Measurements from ENCODE around the gene CFAP74. TPM values are rescaled to one million over a fixed set of nuclear protein-coding genes. Genes with fewer than 3 reads are reported as not detected.

The CFAP74 gene, protein sequence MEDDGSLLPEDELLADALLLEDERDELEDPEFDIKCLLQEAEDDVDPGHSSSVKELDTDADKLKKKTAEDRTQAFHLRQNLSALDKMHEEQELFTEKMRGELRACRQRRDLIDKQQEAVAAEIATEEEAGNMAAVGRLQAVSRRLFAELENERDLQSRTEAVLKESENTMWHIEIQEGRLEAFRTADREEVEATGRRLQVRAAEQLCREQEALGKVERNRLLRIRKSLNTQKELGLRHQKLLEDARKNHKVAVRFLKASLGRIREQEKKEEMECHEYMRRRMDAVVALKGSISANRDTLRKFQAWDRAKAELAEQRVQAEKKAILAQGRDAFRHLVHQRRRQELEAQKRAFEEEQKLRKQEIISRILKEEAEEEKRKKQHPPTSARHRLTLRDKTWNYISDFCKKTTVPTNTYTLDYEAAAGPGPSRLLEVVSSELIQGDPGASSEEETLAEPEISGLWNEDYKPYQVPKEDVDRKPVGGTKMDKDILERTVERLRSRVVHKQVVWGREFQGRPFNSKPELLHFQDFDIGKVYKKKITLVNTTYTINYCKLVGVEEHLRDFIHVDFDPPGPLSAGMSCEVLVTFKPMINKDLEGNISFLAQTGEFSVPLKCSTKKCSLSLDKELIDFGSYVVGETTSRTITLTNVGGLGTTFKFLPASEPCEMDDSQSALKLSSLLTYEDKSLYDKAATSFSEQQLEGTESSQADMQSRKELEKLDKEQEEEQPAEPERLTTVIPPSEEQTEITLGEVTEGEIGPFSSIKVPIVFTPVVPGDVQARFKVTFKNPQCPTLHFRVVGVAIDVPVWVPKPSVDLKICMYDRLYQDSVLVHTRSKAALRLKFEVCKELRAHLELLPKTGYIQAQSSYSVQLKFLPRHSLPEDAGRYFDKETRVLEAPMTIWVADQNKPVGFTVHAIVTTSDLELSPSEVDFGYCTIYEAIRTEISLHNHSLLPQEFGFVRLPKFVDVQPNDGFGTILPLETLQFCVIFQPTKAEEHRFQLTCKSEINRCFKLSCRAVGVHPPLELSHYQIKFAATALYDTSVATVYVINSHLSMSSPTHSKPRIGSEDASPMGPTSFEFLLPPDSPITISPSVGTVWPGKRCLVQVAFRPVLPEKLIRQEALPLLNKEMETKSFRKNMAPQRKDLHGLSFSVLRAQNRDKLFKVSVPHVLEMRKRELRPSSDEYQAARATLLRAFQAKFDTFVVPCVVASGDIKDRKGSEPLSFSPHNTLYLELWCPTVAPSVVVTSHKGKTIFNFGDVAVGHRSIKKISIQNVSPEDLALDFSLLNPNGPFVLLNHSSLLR (N-terminal part only)
- total RNA-seq = not detected

DNA sequence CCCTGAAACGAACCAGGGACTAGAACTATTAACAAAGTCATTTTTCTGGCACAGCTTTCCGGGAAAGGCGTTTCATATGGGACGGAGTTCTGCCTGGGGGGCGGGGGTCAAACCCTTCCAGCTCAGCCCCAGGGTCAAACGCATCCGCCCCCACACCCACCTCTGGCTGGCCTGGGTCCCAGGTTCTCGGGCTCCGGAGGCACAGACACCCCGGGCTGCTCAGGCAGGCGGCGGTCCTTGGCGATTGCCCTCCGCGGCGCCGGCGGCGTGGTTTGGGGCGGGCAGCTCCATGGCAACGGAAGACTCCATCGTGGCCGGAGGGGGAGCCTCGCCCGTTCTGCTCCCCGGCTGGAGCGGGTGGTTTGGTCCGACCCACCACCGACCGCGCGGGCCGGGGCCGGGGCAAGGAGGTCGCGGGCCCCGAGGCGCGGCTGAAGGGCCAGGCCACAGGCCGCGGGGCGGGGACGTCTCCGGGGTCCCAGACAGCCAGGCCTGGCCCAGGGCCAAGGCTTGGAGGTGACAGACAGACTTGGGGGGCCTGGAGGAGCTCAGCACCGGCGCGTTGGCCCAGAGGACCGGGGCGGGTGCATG is at the start of gene CFAP74:
Gene CFAP74 (minus strand): TSS at position 246 of the 591 bp plus-strand sequence. CDS start 12,830 bp downstream, outside the sequence.
- TF ChIP-seq, protein P1, sequence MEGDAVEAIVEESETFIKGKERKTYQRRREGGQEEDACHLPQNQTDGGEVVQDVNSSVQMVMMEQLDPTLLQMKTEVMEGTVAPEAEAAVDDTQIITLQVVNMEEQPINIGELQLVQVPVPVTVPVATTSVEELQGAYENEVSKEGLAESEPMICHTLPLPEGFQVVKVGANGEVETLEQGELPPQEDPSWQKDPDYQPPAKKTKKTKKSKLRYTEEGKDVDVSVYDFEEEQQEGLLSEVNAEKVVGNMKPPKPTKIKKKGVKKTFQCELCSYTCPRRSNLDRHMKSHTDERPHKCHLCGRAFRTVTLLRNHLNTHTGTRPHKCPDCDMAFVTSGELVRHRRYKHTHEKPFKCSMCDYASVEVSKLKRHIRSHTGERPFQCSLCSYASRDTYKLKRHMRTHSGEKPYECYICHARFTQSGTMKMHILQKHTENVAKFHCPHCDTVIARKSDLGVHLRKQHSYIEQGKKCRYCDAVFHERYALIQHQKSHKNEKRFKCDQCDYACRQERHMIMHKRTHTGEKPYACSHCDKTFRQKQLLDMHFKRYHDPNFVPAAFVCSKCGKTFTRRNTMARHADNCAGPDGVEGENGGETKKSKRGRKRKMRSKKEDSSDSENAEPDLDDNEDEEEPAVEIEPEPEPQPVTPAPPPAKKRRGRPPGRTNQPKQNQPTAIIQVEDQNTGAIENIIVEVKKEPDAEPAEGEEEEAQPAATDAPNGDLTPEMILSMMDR (IDR thresholded peaks at IDR 0.05) = no peak
- H3K4me1 ChIP-seq = no peaks in the 10 kb centered on the region
- peaks cover 5 to 6% of the 10 kb centered on the region in 2 donors for H3K27me3 ChIP-seq
- peak within 1 kb of the TSS in 1 of 2 donors; percentile 16 for H3K4me3 ChIP-seq
- no peak for DNase-seq (ENCODE audit: low spot score)
- no peaks in the 10 kb centered on the region for H3K9me3 ChIP-seq
- no peaks in the 10 kb centered on the region for H3K36me3 ChIP-seq
- H3K27ac ChIP-seq = no peak within 1 kb of the TSS

DNA sequence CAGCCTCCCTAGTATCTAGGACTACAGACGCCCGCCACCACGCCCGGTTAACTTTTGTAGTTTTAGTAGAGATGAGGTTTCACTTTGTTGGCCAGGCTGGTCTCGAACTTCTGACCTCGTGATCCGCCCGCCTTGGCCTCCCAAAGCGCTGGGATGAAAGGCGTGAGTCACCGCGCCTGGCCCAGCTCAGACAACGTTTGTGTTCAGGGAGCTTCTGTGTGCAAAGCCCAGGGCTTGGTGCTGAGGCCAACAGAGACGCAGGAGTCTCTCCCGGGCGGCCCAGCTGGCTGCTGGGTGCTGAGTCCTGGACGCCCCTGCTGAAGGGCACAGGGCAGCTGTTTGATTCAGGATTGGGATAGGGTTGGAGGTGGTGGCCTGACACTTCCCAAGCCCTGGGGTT is 49.6 kb upstream of the CFAP74 start:
- DNase-seq (ENCODE audit: low spot score) = no peak
- Histone ChIP-seq H3K9me3 (no peaks in the 10 kb centered on the region), H3K27ac (peak overlapping the region; percentile 77 to 79), H3K4me1 (peaks cover 0 to 23% of the 10 kb centered on the region in 2 donors), H3K36me3 (no peaks in the 10 kb centered on the region), H3K4me3 (no peak overlapping the region), H3K27me3 (no peaks in the 10 kb centered on the region)
- TF ChIP-seq, protein P1 (IDR thresholded peaks at IDR 0.05) = no peak

DNA sequence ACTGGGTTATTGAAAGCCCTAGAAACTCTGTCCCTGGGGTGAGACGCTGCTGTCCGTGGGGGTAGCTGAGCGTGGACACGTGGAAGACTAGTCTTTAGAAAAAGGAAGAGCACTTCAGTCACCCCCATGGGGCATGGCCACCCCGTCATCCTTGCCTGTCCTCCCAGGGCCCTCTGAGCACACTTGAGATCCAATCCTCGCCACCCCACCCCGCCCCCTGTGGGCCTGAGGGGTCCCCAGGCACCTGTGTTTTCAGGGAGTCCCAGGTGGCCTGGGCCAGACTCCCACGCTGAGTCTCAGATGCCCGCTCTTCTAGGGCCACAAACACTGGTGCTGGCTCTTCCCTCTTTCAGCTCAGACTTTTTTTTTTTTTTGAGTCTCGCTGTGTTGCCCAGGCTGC is 49.2 kb upstream of the CFAP74 start:
- Histone ChIP-seq H3K27ac (no peak overlapping the region), H3K27me3 (no peaks in the 10 kb centered on the region), H3K4me1 (peaks cover 0 to 23% of the 10 kb centered on the region in 2 donors), H3K9me3 (no peaks in the 10 kb centered on the region), H3K36me3 (no peaks in the 10 kb centered on the region), H3K4me3 (no peak overlapping the region)
- DNase-seq (ENCODE audit: low spot score) = no peak
- TF ChIP-seq, protein P1 (IDR thresholded peaks at IDR 0.05) = no peak

DNA sequence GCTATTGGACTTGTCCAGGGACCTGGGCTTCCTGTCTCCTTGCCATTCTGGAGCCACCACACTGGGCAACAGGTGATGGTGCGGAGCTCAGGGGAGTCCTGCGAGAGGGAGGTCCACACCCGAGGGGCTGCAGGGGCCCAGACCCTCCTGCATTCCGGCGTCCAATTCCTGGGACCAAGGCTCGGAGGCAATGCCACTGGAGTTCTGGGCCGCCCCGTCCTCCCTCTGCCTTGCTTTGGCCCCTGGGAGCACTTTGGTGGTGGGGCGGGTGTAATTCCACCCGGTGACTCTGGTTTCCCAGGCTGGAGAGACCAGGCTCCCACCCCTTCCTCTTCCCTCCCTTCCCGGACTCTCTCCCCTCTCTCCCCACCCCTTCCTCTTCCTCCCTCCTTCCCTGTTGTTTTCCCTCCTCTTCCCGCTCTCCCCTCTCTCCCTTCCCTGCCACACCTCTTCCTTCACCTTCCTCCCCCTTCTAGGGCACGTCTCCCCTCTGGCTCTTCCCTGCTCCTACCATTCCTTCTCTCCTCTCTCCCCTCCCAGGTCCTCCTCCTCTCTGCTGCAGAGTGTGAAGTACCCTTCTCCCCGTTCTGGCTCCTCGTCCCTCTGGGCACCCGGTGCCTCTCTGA is 48.6 kb upstream of the CFAP74 start:
- DNase-seq (ENCODE audit: low spot score) = no peak
- H3K27ac ChIP-seq = no peak overlapping the region
- H3K36me3 ChIP-seq = no peaks in the 10 kb centered on the region
- peaks cover 0 to 4% of the 10 kb centered on the region in 2 donors for H3K27me3 ChIP-seq
- TF ChIP-seq, protein P1 (IDR thresholded peaks at IDR 0.05) = no peak
- peaks cover 0 to 23% of the 10 kb centered on the region in 2 donors for H3K4me1 ChIP-seq
- no peak overlapping the region for H3K4me3 ChIP-seq
- no peaks in the 10 kb centered on the region for H3K9me3 ChIP-seq

Measured in right atrium auricular region (tissue), 2 donors.